NT2/D1 (cell line): Measurements from ENCODE around the gene SDCCAG8.

Experiments used
- SUZ12 ChIP-seq: IDR thresholded peaks from 2 replicates; pipeline ENCODE4 v1.6.1; 2011; ENCODE audit not compliant: insufficient read length, insufficient read depth; ENCODE audit errors: extremely low read depth
- ZNF274 ChIP-seq: IDR thresholded peaks from 2 replicates; pipeline ENCODE4 v1.6.1; 2011; ENCODE audit warnings: mild to moderate bottlenecking, low read depth, low read length

- no peak for TF ChIP-seq ZNF274
- no peak for TF ChIP-seq SUZ12
Observed at GRCh38 chr1:243292117-243292516, 36.3 kb downstream of the SDCCAG8 start.
